HepG2 (cell line): ENCODE results near the gene FIZ1. TPM values are rescaled to one million over a fixed set of nuclear protein-coding genes. Genes with fewer than 3 reads are reported as not detected.
A peak's percentile ranks its signal among the peaks of the same experiment; 100 is the strongest.

Source experiments
- ARNTL ChIP-seq: sonication (generic); formaldehyde crosslinking; IDR thresholded peaks from 2 replicates; pipeline ENCODE4 v1.4.0; 2020; ENCODE audit warnings: mild to moderate bottlenecking, missing genetic modification reagents
- DRAP1 ChIP-seq: IDR thresholded peaks from 2 replicates; pipeline ENCODE4 v1.6.1; 2016; ENCODE audit warnings: missing genetic modification reagents, missing compliant biosample characterization
- GPN1 ChIP-seq: sonication (generic); formaldehyde crosslinking; IDR thresholded peaks from 2 replicates; pipeline ENCODE4 v1.5.1; 2020; ENCODE audit warnings: missing genetic modification reagents, borderline replicate concordance
- HNRNPLL ChIP-seq: fragments of 200-400 bp; formaldehyde crosslinking; IDR thresholded peaks from 2 replicates; pipeline ENCODE4 v1.6.1; 2017; ENCODE audit warnings: mild to moderate bottlenecking, low read depth, low read length; ENCODE audit not compliant: poor library complexity, severe bottlenecking
- IRF2 ChIP-seq: IDR thresholded peaks from 2 replicates; pipeline ENCODE4 v1.6.1; 2018; ENCODE audit warnings: missing genetic modification reagents, missing compliant biosample characterization
- KLF6 ChIP-seq: IDR thresholded peaks from 2 replicates; pipeline ENCODE4 v1.8.0; 2016; ENCODE audit warnings: missing biosample characterization, missing genetic modification reagents
- MEF2D ChIP-seq: sonication (generic); formaldehyde crosslinking; IDR thresholded peaks from 2 replicates; pipeline ENCODE4 v1.5.1; 2020; ENCODE audit warnings: mild to moderate bottlenecking, missing genetic modification reagents
- NKX3-1 ChIP-seq: sonication (generic); formaldehyde crosslinking; IDR thresholded peaks from 2 replicates; pipeline ENCODE4 v1.5.0; 2020; ENCODE audit warnings: missing genetic modification reagents
- NR1H2 ChIP-seq: sonication (generic); formaldehyde crosslinking; IDR thresholded peaks from 2 replicates; pipeline ENCODE4 v1.8.1; 2022; ENCODE audit warnings: low read depth, missing genetic modification reagents, borderline replicate concordance
- PAF1 ChIP-seq: IDR thresholded peaks from 2 replicates; pipeline ENCODE4 v1.6.1; 2016; ENCODE audit warnings: missing genetic modification reagents, missing compliant biosample characterization
- PCBP1 ChIP-seq: fragments of 200-400 bp; formaldehyde crosslinking; IDR thresholded peaks from 2 replicates; pipeline ENCODE4 v1.6.1; 2017; ENCODE audit warnings: mild to moderate bottlenecking, low read depth, low read length, borderline replicate concordance
- PPARG ChIP-seq: conservative IDR thresholded peaks from 2 replicates; pipeline ENCODE4 v1.6.1; 2016; ENCODE audit warnings: missing biosample characterization, missing genetic modification reagents
- SCMH1 ChIP-seq: sonication (generic); formaldehyde crosslinking; IDR thresholded peaks from 2 replicates; pipeline ENCODE4 v1.9.0; 2021; ENCODE audit warnings: missing genetic modification reagents, mild to moderate bottlenecking, borderline replicate concordance
- TOE1 ChIP-seq: sonication (generic); formaldehyde crosslinking; IDR thresholded peaks from 2 replicates; pipeline ENCODE4 v1.4.0; 2020; ENCODE audit warnings: mild to moderate bottlenecking, missing genetic modification reagents
- YY1 ChIP-seq: IDR thresholded peaks from 2 replicates; pipeline ENCODE4 v1.6.1; 2011; ENCODE audit warnings: low read length, low read depth, moderate library complexity, mild to moderate bottlenecking; ENCODE audit not compliant: insufficient read depth, insufficient replicate concordance
- ZBTB42 ChIP-seq: sonication (generic); formaldehyde crosslinking; IDR thresholded peaks from 2 replicates; pipeline ENCODE4 v1.5.0; 2020; ENCODE audit warnings: mild to moderate bottlenecking, missing genetic modification reagents
- ZFY ChIP-seq: sonication (generic); formaldehyde crosslinking; IDR thresholded peaks from 2 replicates; pipeline ENCODE4 v1.4.0; 2020; ENCODE audit warnings: missing genetic modification reagents
- ZGPAT ChIP-seq: IDR thresholded peaks from 2 replicates; pipeline ENCODE4 v1.6.1; 2016; ENCODE audit warnings: mild to moderate bottlenecking
- ZNF225 ChIP-seq: sonication (generic); formaldehyde crosslinking; IDR thresholded peaks from 2 replicates; pipeline ENCODE4 v1.4.0; 2020; ENCODE audit warnings: mild to moderate bottlenecking, missing genetic modification reagents
- ZNF576 ChIP-seq: sonication (generic); formaldehyde crosslinking; IDR thresholded peaks from 2 replicates; pipeline ENCODE4 v1.4.0; 2020; ENCODE audit warnings: mild to moderate bottlenecking, missing genetic modification reagents
- ZNF670 ChIP-seq: sonication (generic); formaldehyde crosslinking; IDR thresholded peaks from 2 replicates; pipeline ENCODE4 v1.8.0; 2022; ENCODE audit warnings: mild to moderate bottlenecking, missing genetic modification reagents, borderline replicate concordance
- ZNF691 ChIP-seq: sonication (generic); formaldehyde crosslinking; IDR thresholded peaks from 2 replicates; pipeline ENCODE4 v1.4.0; 2020; ENCODE audit warnings: missing genetic modification reagents, low read depth, mild to moderate bottlenecking, borderline replicate concordance
- ZNF790 ChIP-seq: sonication (generic); formaldehyde crosslinking; IDR thresholded peaks from 2 replicates; pipeline ENCODE4 v1.8.0; 2022; ENCODE audit warnings: missing genetic modification reagents, mild to moderate bottlenecking, borderline replicate concordance
- polyA plus RNA-seq, 8 experiments: library from polyadenylated mRNA; depleted of rRNA in 3 of 8; stranded (reverse) in 7 of 8; unstranded in 1 of 8; fragments of >200 nt; fragmentation: Illumina TruSeq in 4 of 8; extraction: Trizol in 4 of 8; gene quantifications; 2 replicates each; pipeline versions ENCODE4 v1.2.1 to v1.2.3, GENCODE V29; 2011 to 2016; ENCODE audit warnings: low read depth in 4 of 8, missing spikeins in 1 of 8, mixed read lengths in 1 of 8; ENCODE audit not compliant: insufficient read depth in 1 of 8
- total RNA-seq, 5 experiments: library from RNA; depleted of rRNA; stranded (reverse); fragments of >200 nt; fragmentation: Illumina TruSeq; extraction: Trizol; gene quantifications; 2 replicates each; pipeline ENCODE4 v1.2.3, GENCODE V29; 2016; ENCODE audit warnings: low read depth in 1 of 5
- TF ChIP-seq, protein P1 (sequence below): sonication (generic); formaldehyde crosslinking; IDR thresholded peaks from 2 replicates; pipeline ENCODE4 v1.8.0; 2022; ENCODE audit warnings: mild to moderate bottlenecking, missing genetic modification reagents, borderline replicate concordance
- TF ChIP-seq, protein P2 (sequence below): sonication (generic); formaldehyde crosslinking; IDR thresholded peaks from 2 replicates; pipeline ENCODE4 v1.4.0; 2020; ENCODE audit warnings: missing genetic modification reagents

The FIZ1 gene
- total and polyA plus RNA-seq, 2 of the 13 experiments (the other 11 are each of a cell fraction or from before 2014, with no cell fraction given): 3.6 to 5.9 TPM

- TF ChIP-seq, protein P1, sequence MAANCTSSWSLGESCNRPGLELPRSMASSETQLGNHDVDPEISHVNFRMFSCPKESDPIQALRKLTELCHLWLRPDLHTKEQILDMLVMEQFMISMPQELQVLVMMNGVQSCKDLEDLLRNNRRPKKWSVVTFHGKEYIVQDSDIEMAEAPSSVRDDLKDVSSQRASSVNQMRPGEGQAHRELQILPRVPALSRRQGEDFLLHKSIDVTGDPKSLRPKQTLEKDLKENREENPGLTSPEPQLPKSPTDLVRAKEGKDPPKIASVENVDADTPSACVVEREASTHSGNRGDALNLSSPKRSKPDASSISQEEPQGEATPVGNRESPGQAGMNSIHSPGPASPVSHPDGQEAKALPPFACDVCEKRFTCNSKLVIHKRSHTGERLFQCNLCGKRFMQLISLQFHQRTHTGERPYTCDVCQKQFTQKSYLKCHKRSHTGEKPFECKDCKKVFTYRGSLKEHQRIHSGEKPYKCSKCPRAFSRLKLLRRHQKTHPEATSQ (CRISPR knock-in tag): no peak
- TF ChIP-seq ZBTB42 (CRISPR knock-in tag): no peak
- TF ChIP-seq IRF2: no peak
- no peak for TF ChIP-seq PAF1 (CRISPR knock-in tag)
- no peak for TF ChIP-seq PCBP1
- TF ChIP-seq ZFY (CRISPR knock-in tag): peak; percentile 56; the same call in 1 of the 2 replicates
- TF ChIP-seq ZNF576: no peak
- no peak for TF ChIP-seq SCMH1 (CRISPR knock-in tag)
- TF ChIP-seq ZGPAT (CRISPR knock-in tag): peak; percentile 82; the same call in 1 of the 2 replicates
- no peak for TF ChIP-seq NKX3-1
- TF ChIP-seq NR1H2 (CRISPR knock-in tag): no peak; the same call in 1 of the 2 replicates
- TF ChIP-seq, protein P2, sequence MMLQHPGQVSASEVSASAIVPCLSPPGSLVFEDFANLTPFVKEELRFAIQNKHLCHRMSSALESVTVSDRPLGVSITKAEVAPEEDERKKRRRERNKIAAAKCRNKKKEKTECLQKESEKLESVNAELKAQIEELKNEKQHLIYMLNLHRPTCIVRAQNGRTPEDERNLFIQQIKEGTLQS (CRISPR knock-in tag): no peak
- no peak for TF ChIP-seq TOE1 (CRISPR knock-in tag)
- peak; percentile 65; the same call in 1 of the 2 replicates for TF ChIP-seq ARNTL
- 0 out of 2 replicates have a peak, but pooled peaks have one; percentile 11 for TF ChIP-seq DRAP1 (CRISPR knock-in tag)
- peak; percentile 28; the same call in 1 of the 2 replicates for TF ChIP-seq ZNF225 (CRISPR knock-in tag)
- no peak; the same call in 1 of the 2 replicates for TF ChIP-seq MEF2D (CRISPR knock-in tag)
- peak; percentile 84 for TF ChIP-seq YY1
- no peak for TF ChIP-seq GPN1
- TF ChIP-seq KLF6 (CRISPR knock-in tag): 0 out of 2 replicates have a peak, but pooled peaks have one; percentile 39
- no peak; the same call in 1 of the 2 replicates for TF ChIP-seq PPARG (CRISPR knock-in tag)
- TF ChIP-seq ZNF670 (CRISPR knock-in tag): 0 out of 2 replicates have a peak, but pooled peaks have one; percentile 33
- no peak for TF ChIP-seq ZNF790 (CRISPR knock-in tag)
- peak; percentile 45; the same call in 1 of the 2 replicates for TF ChIP-seq ZNF691 (CRISPR knock-in tag)
- TF ChIP-seq HNRNPLL: peak; percentile 43
These were observed 48.6 kb upstream of the FIZ1 start, which contains the start of gene CCDC106 (continued) for GRCh38 chr19:55647732-55648584.
